ENCODE data around the gene PLAAT2. TPM values are rescaled to one million over a fixed set of nuclear protein-coding genes. Genes with fewer than 3 reads are reported as not detected.

The PLAAT2 gene
- total and polyA plus RNA-seq, 7 donors: 0.71 to 233 (median 69.7) TPM; not detected in 3

- Histone ChIP-seq H3K27ac (no peak overlapping the region), H3K27me3 (no peaks in the 10 kb centered on the region), H3K9me3 (no peaks in the 10 kb centered on the region), H3K4me1 (peaks cover 0 to 23% (median 18%) of the 10 kb centered on the region in 4 donors), H3K4me3 (no peak overlapping the region), H3K36me3 (peaks cover 0 to 26% (median 2%) of the 10 kb centered on the region in 4 donors)
- TF ChIP-seq, protein P1, sequence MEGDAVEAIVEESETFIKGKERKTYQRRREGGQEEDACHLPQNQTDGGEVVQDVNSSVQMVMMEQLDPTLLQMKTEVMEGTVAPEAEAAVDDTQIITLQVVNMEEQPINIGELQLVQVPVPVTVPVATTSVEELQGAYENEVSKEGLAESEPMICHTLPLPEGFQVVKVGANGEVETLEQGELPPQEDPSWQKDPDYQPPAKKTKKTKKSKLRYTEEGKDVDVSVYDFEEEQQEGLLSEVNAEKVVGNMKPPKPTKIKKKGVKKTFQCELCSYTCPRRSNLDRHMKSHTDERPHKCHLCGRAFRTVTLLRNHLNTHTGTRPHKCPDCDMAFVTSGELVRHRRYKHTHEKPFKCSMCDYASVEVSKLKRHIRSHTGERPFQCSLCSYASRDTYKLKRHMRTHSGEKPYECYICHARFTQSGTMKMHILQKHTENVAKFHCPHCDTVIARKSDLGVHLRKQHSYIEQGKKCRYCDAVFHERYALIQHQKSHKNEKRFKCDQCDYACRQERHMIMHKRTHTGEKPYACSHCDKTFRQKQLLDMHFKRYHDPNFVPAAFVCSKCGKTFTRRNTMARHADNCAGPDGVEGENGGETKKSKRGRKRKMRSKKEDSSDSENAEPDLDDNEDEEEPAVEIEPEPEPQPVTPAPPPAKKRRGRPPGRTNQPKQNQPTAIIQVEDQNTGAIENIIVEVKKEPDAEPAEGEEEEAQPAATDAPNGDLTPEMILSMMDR (IDR thresholded peaks at IDR 0.05): no peak
- TF ChIP-seq EP300 (IDR thresholded peaks at IDR 0.05) (no peak), POLR2A (IDR thresholded peaks at IDR 0.05) (no peak), POLR2AphosphoS5 (IDR thresholded peaks at IDR 0.05) (no peak)
- WGBS, 2 donors: 77 to 84% methylated on average over 7 of the region's 7 CpGs
- intact Hi-C loops (cut with DNase I): no loop called here
- DNase-seq: no peak
Measured at GRCh38 chr11:63599211-63600122, 36.3 kb upstream of the PLAAT2 start.

DNA sequence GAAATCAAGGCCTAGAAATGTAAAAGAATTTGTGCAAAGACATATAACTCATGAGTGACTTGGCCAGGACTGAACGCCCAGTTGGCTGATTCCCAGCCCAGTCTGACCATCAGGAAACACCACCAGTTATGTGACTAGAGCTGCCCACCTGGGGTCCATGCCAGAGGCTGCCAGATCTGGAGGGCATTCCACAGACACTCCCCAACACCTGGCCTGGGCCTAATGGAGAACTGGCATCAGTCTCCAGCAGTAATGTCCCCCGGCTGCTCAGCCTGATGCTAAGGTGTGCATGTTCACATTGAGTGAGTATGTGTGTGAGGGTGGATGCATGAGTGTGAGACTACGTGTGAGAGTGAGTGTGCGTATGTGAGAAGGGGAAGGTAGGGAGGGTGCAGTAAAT lies 35.4 kb upstream of the PLAAT2 start:
- H3K27me3 ChIP-seq: no peaks in the 10 kb centered on the region
- peaks cover 0 to 26% (median 4%) of the 10 kb centered on the region in 4 donors for H3K36me3 ChIP-seq
- H3K27ac ChIP-seq: no peak overlapping the region
- intact Hi-C loops (cut with DNase I): no loop called here
- TF ChIP-seq EP300 (IDR thresholded peaks at IDR 0.05): no peak
- TF ChIP-seq POLR2AphosphoS5 (IDR thresholded peaks at IDR 0.05): no peak
- TF ChIP-seq POLR2A (IDR thresholded peaks at IDR 0.05): no peak
- TF ChIP-seq, protein P1 (IDR thresholded peaks at IDR 0.05): no peak
- H3K4me1 ChIP-seq: peaks cover 0 to 20% (median 18%) of the 10 kb centered on the region in 4 donors
- WGBS, 2 donors: 78 to 93% methylated on average over 4 of the region's 4 CpGs
- no peak overlapping the region for H3K4me3 ChIP-seq
- no peaks in the 10 kb centered on the region for H3K9me3 ChIP-seq
- no peak for DNase-seq

DNA sequence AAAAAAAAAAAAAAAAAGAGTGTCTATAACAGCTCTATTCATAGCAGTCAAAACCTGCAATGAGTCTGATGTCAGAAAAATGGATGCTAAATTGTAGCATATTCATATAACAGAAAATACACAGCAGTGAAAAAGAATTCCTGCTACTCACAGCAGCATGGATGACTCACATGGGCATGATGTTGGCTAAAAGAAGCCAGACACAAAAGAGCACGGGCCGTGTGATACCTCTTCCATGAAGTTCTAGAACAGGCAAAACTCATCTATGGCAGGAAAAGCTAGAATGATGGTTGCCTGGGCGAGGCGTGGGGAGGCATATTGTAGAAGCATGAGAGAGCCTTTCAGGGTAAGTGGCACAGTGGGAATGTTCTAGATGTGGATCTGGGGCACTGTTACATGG lies 32.1 kb upstream of the PLAAT2 start:
- H3K36me3 ChIP-seq: peaks cover 0 to 52% (median 7%) of the 10 kb centered on the region in 4 donors
- H3K4me3 ChIP-seq: no peak overlapping the region
- TF ChIP-seq EP300 (IDR thresholded peaks at IDR 0.05) (no peak), POLR2A (IDR thresholded peaks at IDR 0.05) (no peak), POLR2AphosphoS5 (IDR thresholded peaks at IDR 0.05) (no peak)
- TF ChIP-seq, protein P1 (IDR thresholded peaks at IDR 0.05): no peak
- intact Hi-C loops (cut with DNase I): no loop called here
- peak overlapping the region in 2 of 4 donors; percentile 3 to 43 for H3K27ac ChIP-seq
- 90% methylated on average over 4 of the region's 4 CpGs for WGBS, 2 donors
- H3K9me3 ChIP-seq: no peaks in the 10 kb centered on the region
- no peaks in the 10 kb centered on the region for H3K4me1 ChIP-seq
- no peaks in the 10 kb centered on the region for H3K27me3 ChIP-seq
- DNase-seq: no peak

DNA sequence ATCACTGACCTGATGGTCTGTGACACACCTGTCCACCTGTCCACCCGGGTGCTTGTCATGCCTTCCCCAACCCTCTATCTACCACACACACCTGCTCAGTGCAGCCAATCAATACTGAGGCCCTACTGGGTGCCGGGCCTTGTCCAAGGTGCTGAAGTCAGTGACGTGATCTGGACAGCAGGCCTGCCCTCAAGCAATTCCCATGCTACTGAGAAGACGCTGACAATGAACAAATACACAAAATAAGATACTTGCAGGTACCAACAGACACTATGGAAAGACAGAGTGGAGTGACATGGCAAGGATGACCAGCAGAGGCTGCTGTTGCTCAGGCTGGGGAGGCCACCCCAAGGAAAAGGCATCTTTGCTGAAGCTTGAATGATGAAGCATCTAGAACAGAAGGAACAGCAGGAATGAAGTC lies 29.8 kb upstream of the PLAAT2 start:
- no peaks in the 10 kb centered on the region for H3K27me3 ChIP-seq
- H3K9me3 ChIP-seq: no peaks in the 10 kb centered on the region
- no peak for DNase-seq
- TF ChIP-seq, protein P1 (IDR thresholded peaks at IDR 0.05): peak in 1 of 4 experiments; percentile 22
- no peak for TF ChIP-seq POLR2A (IDR thresholded peaks at IDR 0.05)
- no peaks in the 10 kb centered on the region for H3K4me1 ChIP-seq
- peaks cover 0 to 75% (median 7%) of the 10 kb centered on the region in 4 donors for H3K36me3 ChIP-seq
- intact Hi-C loops (cut with DNase I): no loop called here
- no peak overlapping the region for H3K4me3 ChIP-seq
- WGBS, 2 donors: 72 to 76% methylated on average over 4 of the region's 4 CpGs
- no peak overlapping the region for H3K27ac ChIP-seq
